HG02798 (cell line): Measurements from ENCODE around the gene CKM.

Source experiments
- ATAC-seq: cut with Tn5 transposase; IDR thresholded peaks from one replicate; pipeline ENCODE4 v1.9.1; 2021; ENCODE audit warnings: mild to moderate bottlenecking; ENCODE audit not compliant: unreplicated experiment, poor library complexity

The CKM gene

DNA sequence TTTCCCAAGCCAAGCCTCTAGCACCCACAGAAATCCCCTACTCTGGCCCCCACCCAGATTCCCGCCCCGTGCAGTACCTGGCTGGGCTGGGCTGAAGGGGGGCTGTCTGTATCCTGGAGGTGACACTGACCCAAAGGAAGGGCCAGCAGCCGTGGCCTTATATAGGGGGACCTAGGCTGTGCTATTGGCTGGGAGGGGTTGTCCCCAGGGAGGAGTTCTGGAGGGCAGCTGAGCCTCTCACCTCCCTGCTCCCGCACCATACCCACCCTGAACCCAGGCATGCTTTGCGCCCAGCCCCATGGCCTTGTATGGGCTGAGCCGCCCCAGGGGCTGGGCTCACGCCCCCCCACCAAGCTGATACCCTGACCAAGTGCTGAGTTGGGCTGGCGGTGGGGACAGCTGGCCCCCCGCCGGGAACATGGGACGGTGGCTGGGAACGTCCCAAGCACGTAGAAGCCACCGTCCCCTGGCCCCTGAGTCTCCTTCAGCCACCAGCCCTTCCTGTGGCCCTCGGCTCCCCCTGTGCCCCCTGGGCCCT is at the start of gene CKM:
CKM (minus strand) TSS at position 132 of the 538 bp plus-strand sequence. CDS start 3,162 bp downstream, outside the sequence.
- ATAC-seq = no peak

DNA sequence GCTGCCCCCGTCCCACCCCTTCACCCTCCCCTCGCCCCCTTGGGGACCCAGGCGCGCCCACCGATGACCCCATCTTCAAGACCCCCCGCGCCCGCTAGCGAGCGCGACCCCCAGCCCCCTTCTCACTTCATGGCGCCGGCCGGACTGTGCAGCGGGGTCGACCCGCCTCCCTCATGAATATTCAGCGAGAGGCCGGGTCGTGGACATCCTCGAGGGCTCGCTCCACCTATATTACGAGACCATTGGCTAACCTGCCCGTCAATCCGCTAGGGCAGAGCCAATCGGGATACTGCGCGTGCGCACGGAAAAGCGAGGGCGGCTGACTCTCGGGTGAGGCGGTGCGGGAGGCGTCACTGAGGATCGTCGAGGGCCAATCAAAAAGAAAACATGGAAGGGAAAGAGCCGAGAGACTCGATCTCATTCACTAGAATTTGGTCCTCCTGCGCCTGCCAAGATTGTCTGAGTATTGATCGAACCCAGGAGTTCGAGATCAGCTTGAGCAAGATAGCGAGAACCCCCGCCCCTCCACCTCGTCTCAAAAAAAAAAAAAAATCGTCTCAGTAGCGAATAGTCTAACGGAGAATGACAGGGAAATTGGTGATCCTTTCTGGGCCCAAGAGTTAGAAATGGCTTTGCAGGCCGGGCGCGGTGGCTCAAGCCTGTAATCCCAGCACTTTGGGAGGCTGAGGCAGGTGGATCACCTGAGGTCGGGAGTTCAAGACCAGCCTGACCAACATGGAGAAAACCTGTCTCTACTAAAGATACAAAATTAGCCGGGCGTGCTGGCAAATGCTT is 47.9 kb upstream of the CKM start, which contains the start of gene ERCC2:
ERCC2 (minus strand) TSS at position 164 of the 795 bp plus-strand sequence; CDS start at position 131, 33 bp downstream.
- ATAC-seq = peak; percentile 98

DNA sequence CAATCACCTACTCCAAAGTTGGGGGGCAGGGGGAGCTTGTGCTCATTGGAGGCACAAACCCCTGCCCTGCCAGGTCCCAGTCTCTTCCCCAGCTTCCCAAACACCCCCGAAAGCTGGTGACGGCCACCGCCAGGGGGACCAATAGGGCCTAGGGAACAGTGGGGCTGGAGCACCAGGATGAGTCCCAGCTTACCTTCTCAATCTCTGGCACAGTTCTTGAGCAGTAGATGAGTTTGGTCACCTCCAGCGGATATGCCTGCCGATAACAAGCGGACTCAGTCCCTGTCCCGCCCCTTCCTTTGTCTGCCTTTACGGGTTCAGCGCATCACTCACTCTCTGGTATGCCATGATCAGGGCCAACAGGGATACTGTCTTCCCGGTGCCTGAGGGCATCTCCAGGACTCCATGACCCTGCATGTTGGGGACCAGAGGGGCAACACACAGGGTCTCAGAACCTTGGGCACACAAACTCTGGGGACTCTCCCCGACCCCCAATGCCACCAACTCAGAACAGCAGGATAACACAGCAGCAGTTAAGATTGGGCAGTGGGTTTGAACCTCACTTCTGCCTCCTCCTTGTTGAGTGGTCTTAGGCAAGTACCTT is 46.2 kb upstream of the CKM start:
- ATAC-seq = no peak

DNA sequence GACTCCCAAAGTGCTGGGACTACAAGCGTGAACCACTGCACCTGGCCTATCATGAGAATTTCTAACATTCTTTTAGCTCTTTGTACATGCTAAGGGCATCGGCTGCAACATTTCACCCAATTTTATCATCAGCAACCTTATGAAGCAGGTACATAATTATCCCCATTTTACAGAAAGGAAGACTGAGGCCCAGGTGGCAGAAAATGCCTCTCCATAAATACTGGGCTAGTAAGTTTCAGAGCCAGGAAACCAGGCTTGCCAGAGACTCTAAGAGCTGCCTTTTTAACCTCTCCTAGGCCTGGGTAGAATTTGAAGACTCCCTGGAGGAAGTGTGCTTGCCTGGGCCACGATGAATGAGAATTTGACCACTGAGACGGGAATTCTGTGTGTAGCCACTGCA is 45.5 kb upstream of the CKM start:
- ATAC-seq = no peak

DNA sequence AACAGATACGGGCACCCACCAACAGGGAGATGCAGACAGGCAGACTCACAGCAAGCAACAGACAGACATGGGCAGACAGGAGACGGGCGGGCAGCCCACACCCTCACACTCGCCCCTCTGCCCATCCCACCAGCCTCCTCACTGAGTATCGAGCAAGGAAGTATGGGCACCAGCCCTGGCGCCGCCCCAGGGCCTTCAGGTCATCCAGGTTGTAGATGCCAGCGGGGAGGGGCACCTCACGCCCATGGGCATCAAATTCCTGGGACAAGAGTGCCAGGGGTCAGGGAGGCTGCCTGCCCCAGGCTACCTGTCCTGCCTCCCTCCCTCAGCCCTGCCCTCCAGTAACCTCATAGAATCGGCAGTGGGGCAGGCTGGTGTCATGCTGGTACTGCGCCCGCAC is 42.0 kb upstream of the CKM start:
- no peak for ATAC-seq

DNA sequence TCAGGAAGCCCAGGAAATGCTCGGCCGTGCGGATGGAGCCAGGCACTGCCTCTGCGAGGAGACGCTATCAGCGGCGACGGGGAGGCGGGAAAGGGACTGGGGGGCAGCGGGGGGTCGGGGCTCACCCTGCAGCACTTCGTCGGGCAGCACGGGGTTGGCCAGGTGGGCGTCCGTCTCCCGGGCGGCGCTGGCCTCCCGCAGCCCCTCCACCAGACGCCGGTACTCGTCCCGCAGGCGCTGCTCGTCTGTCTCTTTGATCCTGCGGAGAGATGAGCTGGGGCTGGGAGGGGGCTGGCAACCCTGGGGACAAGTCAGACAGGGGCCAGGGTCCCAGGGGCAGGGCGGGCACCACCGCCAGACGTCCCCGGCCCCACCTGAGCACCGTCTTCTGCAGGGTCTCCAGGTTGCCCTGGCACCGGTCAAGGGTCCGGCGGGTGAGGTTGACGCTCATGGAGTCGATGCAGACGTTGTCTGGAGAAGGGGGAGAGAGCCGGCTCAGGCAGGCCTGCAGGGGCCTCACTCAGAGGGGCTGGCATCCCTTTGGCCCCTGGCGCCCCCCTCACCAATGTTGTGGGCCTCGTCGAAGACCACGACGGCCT is 41.3 kb upstream of the CKM start:
- no peak for ATAC-seq

DNA sequence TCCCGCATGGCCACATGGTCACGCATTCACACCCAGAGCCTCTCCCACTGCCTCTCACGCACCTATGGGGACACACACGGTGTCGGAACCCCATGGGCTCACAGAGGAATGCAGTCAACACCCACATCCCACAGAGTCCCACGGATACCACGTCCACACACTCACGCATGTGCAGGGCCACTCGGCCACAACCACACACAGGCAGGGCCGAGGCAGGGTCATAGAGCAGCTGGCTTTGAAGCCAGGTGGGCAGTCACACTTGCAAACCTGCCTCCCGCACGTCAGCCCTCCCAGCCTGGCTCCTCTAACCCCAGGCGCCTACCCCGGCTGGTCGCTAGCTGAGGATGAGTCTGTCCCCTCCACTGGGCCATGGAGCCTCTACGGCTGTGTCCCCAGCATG is 39.6 kb upstream of the CKM start:
- no peak for ATAC-seq

DNA sequence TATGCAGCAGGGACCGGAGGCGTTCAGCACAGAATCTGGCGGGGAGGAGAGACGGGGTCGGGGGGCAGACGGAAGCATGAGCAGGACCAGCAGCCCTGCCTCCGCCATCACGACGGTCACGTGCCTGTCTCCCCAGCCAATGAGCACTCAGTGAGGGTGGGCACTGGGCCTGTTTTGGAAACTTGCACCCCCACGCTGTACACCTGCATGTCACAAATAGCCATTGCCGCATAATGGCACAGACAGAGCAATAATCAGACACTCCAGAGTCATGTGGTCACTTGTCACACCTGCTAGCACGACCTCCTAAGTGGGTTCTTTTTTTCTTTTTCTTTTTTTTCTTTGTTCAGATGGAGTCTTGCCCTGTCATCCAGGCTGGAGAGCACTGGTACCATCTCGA is 38.9 kb upstream of the CKM start:
- no peak for ATAC-seq

DNA sequence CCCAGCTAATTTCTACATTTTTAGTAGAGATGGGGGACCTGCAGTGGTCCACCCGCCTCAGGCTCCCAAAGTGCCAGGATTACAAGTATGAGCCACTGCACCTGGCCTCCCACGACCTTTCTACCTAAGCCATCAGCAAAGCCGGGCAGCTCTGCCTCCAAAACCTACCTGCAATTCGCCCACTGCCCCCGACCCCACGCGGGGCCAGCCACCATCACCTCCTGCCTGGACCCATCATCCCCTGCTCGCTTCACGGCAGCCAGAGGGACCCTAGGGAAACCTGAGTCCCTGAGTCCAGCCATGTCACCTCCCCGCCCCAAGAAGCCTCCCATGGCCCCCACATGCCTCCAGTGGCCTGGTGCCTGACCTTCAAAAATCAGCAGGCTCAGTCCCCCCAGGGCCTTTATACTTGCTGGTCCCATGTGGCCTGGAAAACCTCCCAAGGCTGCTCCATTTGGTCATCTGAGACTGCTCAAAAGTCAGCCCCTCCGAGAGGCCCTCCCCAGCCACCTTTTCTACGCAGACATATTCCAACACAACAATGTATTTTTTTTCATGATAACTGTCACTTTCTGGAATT is 35.6 kb upstream of the CKM start:
- no peak for ATAC-seq

DNA sequence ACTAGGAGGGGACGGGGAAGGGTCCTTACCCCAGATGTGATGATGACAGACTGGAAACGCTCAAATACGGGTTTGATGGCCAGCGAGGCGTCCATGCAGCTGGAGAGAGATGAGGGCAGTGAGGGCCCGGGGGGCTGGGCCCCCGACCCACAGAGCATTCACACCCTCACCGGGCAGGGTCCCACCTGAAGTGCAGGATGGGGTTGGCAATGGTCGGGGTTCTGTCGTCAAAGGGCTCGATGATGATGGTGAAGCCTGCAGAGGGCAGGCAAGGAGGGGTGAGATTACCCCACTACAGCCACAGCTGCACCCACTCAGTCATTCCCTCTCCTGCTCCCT is 34.7 kb upstream of the CKM start:
- ATAC-seq = no peak

DNA sequence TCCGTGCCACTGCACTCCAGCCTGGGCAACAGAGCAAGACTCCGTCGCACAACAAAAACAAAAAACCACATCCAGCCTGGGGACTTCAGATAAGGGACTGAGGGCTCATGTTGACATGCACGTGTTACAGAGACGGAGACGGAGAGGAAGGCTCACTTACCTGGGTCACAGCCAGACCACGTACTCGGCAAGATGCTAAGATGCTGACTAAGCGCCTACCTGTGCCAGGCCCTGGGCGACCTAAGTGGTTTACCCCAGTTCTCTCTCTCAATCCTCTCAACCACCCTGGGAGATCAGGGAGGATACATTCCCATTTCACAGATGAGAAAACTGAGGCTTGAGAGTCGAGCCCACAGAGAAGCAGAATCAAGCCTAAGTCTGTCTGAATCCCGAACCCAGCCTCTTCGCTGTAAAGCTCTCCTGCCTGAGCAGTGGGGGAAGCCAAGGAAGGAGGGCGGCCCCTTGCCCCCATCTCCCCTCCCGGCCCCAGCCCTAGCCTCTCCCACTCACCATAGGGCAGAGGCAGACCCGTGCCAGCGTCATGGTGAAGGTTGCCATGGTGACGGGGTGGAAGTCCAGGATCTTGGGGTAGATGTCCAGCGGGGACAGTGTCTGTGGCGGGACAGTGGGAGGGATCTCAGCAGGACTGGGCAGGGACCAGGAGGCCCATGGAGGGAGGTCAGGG is 34.2 kb upstream of the CKM start:
- no peak for ATAC-seq

DNA sequence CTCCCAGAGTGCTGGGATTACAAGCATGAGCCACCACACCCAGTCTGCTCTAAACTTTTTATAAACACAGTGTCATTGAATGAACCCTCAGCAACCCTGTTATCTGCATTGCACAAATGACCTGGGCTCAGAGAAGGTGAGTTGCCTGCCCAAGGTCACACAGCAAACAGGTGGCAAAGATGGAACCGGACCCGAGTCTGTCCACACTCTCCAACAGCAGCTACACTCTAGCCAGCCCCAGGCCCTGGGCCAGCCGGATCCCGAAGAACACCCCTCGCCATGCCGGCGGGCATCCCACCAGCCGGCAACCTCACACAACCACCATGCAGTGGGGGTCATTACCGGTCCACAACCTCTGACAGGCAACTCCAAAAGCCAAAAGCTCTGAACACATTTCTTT is 33.2 kb upstream of the CKM start:
- no peak for ATAC-seq

DNA sequence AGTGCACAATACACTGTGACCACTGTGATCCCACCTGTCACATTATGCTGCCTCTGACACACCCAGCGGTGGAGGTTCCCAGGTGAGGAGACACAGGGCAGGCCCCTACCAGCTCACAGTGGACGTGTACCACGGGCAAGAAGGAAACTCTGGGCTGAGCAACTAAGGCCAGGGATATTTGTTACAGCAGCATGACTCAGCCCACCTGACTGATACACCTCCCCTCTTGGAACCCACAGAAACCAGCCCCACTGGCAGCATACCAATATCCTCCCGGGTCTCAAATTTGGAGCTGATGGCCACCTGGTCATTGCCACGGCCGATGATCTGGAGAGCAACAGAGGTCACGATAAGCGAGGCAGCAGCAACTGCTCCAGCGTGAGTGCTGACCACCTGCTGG is 32.7 kb upstream of the CKM start:
- no peak for ATAC-seq

DNA sequence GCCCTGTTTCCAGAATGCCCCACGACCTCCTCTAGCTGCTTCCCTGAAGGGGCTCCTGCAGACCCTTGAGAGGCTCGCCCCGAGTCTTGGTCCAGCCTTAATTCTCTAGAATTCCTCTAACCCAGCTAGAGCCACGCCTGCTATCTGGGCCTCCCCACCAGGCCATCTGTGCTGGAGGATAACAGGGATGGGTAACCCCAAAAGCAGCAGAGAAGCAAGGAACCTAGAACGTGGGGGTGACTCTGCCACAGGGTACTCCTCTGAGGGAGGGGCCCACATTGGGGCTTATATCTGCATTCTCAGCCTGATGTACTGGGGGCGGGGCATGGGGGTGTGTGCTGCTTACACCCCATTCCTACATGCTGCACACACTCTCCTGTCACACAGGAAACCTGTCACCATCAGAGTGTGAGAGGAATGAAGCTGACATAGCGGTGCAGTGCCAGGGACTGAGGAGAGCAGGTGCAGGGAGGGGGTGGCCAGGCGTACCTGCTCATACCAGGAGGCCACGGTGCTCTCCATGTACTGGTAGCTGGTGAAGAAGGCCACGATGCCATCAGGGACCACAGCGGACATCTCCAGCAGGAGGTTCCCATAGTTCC is 31.7 kb upstream of the CKM start:
- no peak for ATAC-seq

DNA sequence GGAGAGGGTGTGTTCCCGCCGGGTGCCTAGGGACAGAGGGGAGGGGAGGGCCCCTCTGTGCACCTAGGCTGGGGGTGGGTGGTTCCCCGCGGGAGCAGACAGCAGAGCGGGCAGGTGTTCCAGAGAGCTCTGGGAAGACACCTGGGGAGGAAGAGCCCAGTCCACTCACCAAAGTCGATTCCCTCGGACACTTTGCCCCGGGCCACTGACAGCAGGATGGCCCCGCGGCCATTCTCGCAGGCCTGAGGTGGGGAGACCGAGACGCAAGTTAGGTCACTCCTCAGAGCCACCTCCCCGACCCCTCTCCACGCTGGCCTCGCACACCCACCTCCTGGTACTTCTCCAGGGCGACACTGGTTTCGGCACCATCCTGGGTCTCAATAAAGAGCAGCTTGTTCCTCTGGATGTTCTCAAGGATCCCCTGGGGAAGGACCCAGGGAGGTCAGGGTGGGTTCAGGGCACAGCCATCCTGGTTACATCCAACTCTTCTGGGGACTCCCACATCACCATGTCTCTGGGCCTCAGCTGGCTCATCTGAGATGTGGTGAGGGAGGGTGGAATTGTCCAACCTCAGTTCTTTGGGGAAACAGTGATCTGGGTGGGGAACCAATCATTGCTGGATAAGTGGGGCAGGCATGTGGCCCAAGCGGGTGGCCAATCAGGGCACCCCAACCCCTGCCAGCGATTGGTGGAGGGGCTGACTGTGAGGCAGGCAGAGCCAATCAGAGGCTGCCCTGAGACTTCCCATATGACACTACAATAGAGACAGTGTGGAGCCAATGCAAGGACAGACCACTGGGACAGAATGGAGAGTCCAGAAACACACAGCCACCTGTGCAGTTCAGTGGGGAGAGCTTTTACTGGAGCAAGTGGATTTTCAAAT is 30.5 kb upstream of the CKM start:
- no peak for ATAC-seq

DNA sequence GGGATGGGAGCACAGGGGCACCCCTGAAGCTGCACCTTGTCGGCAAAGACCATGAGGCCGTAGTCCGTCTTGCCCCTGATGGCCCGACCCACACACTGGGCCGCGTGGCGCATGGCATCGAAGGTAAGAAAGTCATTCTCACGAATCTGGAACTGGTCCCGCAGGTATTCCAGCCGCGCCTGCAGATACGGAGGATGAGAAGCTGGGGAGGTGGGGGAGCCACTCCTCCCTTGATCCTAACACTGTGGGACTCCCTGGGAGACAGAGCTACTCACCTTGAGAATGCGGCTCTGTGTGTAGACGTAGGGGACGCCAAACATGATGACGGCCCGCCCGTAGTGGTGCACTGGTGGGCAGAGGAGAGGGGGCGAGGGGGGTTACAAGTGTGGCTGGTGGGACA is 29.8 kb upstream of the CKM start:
- ATAC-seq = no peak

DNA sequence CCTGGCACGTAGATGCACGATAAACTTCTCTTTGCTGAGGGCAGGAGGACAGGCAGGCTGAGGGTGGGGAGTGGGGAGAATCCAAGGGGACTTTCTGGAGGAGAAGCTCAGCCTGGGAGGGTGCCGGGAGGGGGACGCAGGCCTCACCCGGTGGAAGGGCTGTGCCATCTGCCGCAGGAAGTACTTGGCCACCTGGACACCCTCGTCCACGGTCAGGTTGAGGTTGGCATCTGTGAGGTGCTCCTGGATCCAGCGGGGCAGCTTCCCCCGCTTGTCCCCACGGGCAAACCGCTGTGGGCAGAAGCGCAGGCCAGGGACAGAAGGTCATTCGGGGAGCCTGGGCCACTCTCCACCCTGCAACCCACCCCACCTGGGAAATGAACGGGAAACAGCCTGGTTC is 29.4 kb upstream of the CKM start:
- no peak for ATAC-seq

DNA sequence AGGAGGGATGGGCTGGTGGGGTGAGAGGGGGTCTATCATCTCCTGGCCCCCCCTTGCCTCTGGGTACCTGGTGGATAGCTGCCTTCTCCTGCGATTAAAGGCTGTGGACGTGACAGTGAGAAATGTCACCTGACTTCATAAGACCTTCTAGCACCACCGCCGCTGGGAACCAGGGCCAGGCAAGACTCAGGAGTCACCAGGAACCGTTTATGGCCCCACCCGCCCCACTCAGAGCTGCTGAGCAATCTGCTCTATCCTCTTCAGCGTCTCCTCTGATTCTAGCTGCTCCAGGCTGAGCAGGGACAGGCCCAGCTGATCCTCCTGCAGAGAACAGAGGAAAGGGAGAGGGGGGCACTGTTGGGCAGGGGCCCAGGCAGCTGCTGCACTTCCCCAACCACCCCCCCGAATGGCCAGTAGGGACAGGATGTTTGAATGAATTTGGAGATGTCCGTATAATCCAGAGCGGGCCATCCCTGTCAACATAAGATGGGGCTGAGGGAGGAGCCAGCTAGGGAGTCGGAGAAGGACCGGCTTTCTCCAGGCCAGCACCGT is 28.8 kb upstream of the CKM start:
- no peak for ATAC-seq

DNA sequence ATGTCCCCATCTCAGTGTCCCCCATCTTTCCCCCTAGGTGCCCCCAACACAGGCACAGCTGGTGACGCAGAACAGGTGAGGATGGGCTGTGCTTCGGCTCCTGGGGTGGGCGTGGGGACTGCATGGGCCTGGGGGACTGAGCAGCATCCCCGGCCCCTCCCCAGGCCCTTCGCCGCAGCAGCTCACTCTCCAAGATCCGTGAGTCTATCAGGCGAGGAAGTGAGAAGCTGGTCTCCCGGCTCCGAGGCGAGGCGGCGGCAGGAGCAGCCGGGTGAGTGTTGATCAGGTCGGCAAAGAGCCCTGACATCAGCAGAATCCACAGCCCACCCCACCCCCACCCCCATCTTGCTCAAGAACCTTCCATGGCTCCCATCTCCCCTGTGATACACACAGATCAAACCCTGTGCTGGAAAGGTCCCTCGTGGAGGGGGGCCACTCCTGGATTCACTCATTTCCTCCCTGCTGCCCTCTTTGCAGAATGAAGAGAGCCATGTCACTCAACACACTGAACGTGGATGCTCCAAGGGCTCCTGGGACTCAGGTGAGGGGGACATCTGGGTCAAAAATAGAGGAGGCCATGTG is 27.9 kb upstream of the CKM start:
- no peak for ATAC-seq
